Lower leg skin (tissue), 3 donors: ENCODE data around the gene ARHGAP15.

Experiments
- CTCF ChIP-seq, 3 donors: fragments of 450-650 bp; IDR thresholded peaks; one replicate each; pipeline ENCODE4 v1.5.1; 2016; ENCODE audit warnings: antibody characterized with exemption in 3 of 3, mild to moderate bottlenecking in 3 of 3, moderate library complexity in 2 of 3
- POLR2A ChIP-seq, 2 donors: fragments of 450-650 bp; IDR thresholded peaks; one replicate each; pipeline ENCODE4 v1.6.1; 2016 to 2017; ENCODE audit warnings: antibody characterized with exemption in 2 of 2, mild to moderate bottlenecking in 1 of 2, moderate library complexity in 1 of 2

GRCh38 chr2:143690235-143690634, 561.0 kb downstream of the ARHGAP15 start:
- TF ChIP-seq POLR2A (IDR thresholded peaks at IDR 0.05) = no peak
- no peak for TF ChIP-seq CTCF (IDR thresholded peaks at IDR 0.05)
